DOHH2 (cell line): ENCODE results near the gene PHF14.
A peak's percentile ranks its signal among the peaks of the same experiment; 100 is the strongest.

Experiments
- H3F3A ChIP-seq: fragments of 200-600 bp; sonication (generic), shearing (Covaris generic); 2 replicates; pipeline ENCODE4 v1.6.0; 2016; ENCODE audit warnings: antibody characterized with exemption, mild to moderate bottlenecking; ENCODE audit not compliant: control insufficient read depth, insufficient read depth
- H3K27ac ChIP-seq: fragments of 200-600 bp; sonication (generic); 2 replicates; pipeline ENCODE4 v1.5.1; 2014; ENCODE audit warnings: low read depth, mild to moderate bottlenecking, low read length, moderate library complexity
- H3K27me3 ChIP-seq: fragments of 200-600 bp; sonication (generic); 2 replicates; pipeline ENCODE4 v1.6.1; 2014; ENCODE audit warnings: mild to moderate bottlenecking, low read length, mixed read lengths; ENCODE audit not compliant: control insufficient read depth
- H3K36me3 ChIP-seq: fragments of 200-600 bp; sonication (generic); 2 replicates; pipeline ENCODE4 v1.6.1; 2014; ENCODE audit warnings: mild to moderate bottlenecking, low read length, moderate library complexity, mixed read lengths; ENCODE audit not compliant: control insufficient read depth
- H3K4me1 ChIP-seq: fragments of 200-600 bp; sonication (generic); 2 replicates; pipeline ENCODE4 v1.6.1; 2014; ENCODE audit warnings: mild to moderate bottlenecking, low read length, mixed read lengths; ENCODE audit not compliant: control insufficient read depth
- H3K4me2 ChIP-seq: fragments of 200-600 bp; sonication (generic); 2 replicates; pipeline ENCODE4 v1.6.0; 2014; ENCODE audit warnings: mild to moderate bottlenecking, low read length, moderate library complexity
- H3K4me3 ChIP-seq: fragments of 200-600 bp; sonication (generic); 2 replicates; pipeline ENCODE4 v1.5.1; 2014; ENCODE audit warnings: mild to moderate bottlenecking, low read length, mixed read lengths
- H3K79me2 ChIP-seq: fragments of 200-600 bp; sonication (generic); 2 replicates; pipeline ENCODE4 v1.6.1; 2014; ENCODE audit warnings: mild to moderate bottlenecking, low read length, mixed read lengths; ENCODE audit not compliant: control insufficient read depth
- H3K9me2 ChIP-seq: fragments of 200-600 bp; sonication (generic); replicated peaks from 2 replicates; pipeline ENCODE4 v1.6.1; 2014; ENCODE audit warnings: mild to moderate bottlenecking, low read length, mixed read lengths; ENCODE audit not compliant: control insufficient read depth
- H3K9me3 ChIP-seq: fragments of 200-600 bp; sonication (generic); 2 replicates; pipeline ENCODE4 v1.6.1; 2014; ENCODE audit warnings: antibody characterized with exemption, low read length, mixed read lengths; ENCODE audit not compliant: control insufficient read depth, insufficient read depth
- H4K20me1 ChIP-seq: fragments of 200-600 bp; sonication (generic); 2 replicates; pipeline ENCODE4 v1.6.0; 2014; ENCODE audit warnings: low read depth, mild to moderate bottlenecking, antibody characterized with exemption, low read length, moderate library complexity; ENCODE audit not compliant: control insufficient read depth, insufficient read depth
- EZH2phosphoT487 ChIP-seq: fragments of 200-600 bp; sonication (generic); IDR thresholded peaks from 2 replicates; pipeline ENCODE4 v1.6.1; 2017; ENCODE audit warnings: borderline replicate concordance, mild to moderate bottlenecking, antibody characterized with exemption, low read length, moderate library complexity, mixed read lengths
- TF ChIP-seq, protein P1 (sequence below): fragments of 200-600 bp; sonication (generic); IDR thresholded peaks from one replicate; pipeline ENCODE4 v1.5.1; 2014; ENCODE audit warnings: antibody characterized with exemption, mild to moderate bottlenecking, low read depth, low read length; ENCODE audit not compliant: poor library complexity, severe bottlenecking

The PHF14 gene

DNA sequence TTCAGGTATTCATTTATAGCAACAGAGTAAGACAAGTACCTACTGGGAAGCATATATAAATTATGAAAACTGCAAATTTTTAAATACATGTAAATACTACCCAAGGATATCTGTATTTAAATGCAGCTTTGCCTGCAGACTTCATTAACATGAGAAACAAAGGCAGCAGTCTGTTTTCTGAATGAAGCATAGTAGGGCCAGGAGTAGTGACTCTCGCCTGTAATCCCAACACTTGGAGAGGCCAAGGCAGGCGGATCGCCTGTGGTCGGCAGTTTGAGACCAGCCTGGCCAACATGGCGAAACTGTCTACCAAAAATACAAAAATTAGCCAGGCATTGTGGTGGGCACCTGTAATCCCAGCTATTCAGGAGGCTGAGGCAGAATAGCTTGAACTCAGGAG lies 42.5 kb upstream of the PHF14 start:
- Histone ChIP-seq H3K27ac (no peak overlapping the region), H3K36me3 (peaks cover 50% of the 10 kb centered on the region), H3K27me3 (no peaks in the 10 kb centered on the region), H3K4me2 (no peak overlapping the region), H3K4me1 (no peaks in the 10 kb centered on the region), H4K20me1 (no peaks in the 10 kb centered on the region), H3K79me2 (peaks cover 19% of the 10 kb centered on the region), H3K9me2 (no peaks in the 10 kb centered on the region), H3K4me3 (no peak overlapping the region), H3K9me3 (no peaks in the 10 kb centered on the region), H3F3A (peaks cover 14% of the 10 kb centered on the region; the same call in 1 of the 2 replicates)
- TF ChIP-seq, protein P1, sequence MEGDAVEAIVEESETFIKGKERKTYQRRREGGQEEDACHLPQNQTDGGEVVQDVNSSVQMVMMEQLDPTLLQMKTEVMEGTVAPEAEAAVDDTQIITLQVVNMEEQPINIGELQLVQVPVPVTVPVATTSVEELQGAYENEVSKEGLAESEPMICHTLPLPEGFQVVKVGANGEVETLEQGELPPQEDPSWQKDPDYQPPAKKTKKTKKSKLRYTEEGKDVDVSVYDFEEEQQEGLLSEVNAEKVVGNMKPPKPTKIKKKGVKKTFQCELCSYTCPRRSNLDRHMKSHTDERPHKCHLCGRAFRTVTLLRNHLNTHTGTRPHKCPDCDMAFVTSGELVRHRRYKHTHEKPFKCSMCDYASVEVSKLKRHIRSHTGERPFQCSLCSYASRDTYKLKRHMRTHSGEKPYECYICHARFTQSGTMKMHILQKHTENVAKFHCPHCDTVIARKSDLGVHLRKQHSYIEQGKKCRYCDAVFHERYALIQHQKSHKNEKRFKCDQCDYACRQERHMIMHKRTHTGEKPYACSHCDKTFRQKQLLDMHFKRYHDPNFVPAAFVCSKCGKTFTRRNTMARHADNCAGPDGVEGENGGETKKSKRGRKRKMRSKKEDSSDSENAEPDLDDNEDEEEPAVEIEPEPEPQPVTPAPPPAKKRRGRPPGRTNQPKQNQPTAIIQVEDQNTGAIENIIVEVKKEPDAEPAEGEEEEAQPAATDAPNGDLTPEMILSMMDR = no peak
- no peak for TF ChIP-seq EZH2phosphoT487

DNA sequence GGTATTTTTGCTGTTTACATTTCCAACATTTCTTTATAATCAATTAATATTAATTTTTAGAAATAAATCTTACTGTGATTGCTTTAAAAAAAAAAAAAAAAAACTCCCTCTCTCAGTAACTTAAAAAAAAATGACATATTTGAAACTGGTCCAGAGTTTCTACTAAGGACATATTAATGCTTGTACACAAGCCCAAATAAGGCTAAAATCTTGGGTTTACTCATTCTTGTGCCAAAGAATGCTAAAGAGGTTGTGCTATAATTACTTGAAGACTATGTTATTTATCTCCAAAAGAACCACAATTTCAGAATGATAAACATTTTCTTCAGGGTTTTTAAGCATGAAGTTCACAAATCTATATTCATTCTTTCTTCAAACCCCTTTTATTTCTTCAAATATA lies 39.4 kb upstream of the PHF14 start:
- Histone ChIP-seq H4K20me1 (peaks cover 8% of the 10 kb centered on the region; the same call in 1 of the 2 replicates), H3K9me3 (no peaks in the 10 kb centered on the region), H3K27ac (no peak overlapping the region), H3K4me2 (no peak overlapping the region), H3K27me3 (no peaks in the 10 kb centered on the region), H3K79me2 (peaks cover 50% of the 10 kb centered on the region), H3K9me2 (no peaks in the 10 kb centered on the region), H3K36me3 (peaks cover 81% of the 10 kb centered on the region), H3K4me3 (no peak overlapping the region), H3K4me1 (peaks cover 13% of the 10 kb centered on the region), H3F3A (peaks cover 14% of the 10 kb centered on the region; the same call in 1 of the 2 replicates)
- TF ChIP-seq, protein P1 = no peak
- no peak for TF ChIP-seq EZH2phosphoT487

DNA sequence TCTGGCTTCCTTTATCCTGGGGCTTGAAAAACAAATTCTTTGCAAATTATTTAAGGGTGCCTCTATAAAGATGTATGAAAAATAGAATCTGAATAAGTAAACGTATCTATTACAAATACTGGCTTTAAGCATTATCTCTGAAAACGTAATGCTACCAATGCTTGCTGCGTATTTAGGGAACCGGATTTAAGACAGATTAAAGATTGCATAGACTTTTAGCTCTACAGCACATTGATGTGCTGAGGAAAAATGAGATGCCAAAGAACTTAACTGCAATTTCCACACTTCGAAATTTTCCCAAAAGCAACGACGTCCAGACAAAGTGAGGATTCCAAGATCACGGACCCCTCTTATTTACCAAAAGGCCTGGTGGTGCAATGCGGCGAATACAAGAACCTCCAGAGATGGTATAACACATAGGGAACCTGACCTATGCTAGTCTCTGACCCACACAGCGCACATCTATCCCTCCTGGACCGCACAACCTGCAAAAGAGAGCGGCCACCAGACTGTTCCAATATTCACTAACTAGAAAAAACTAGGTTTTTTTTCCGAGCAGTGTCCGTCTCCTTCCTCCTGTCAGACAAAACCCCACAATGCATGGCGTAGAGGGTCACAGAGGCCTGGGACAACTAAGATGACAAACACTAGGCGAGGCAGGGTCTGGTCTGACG lies 34.3 kb upstream of the PHF14 start:
- peak overlapping the region; percentile 95 for H3K27ac ChIP-seq
- peaks cover 13% of the 10 kb centered on the region for H3F3A ChIP-seq
- H3K4me1 ChIP-seq = peaks cover 34% of the 10 kb centered on the region
- H3K27me3 ChIP-seq = no peaks in the 10 kb centered on the region
- no peaks in the 10 kb centered on the region for H3K9me3 ChIP-seq
- TF ChIP-seq, protein P1 = no peak
- TF ChIP-seq EZH2phosphoT487 = no peak
- H4K20me1 ChIP-seq = peaks cover 10% of the 10 kb centered on the region; the same call in 1 of the 2 replicates
- H3K79me2 ChIP-seq = peaks cover 58% of the 10 kb centered on the region
- peaks cover 55% of the 10 kb centered on the region for H3K36me3 ChIP-seq
- peak overlapping the region; percentile 86 for H3K4me2 ChIP-seq
- H3K4me3 ChIP-seq = peak overlapping the region; percentile 91
- no peaks in the 10 kb centered on the region for H3K9me2 ChIP-seq
